MV-4-11 (cell line): ENCODE results near the gene PTPRT.

Experiments used
- DNase-seq: peaks from one replicate; lab custom pipeline; 2025; lab: John Stamatoyannopoulos, UW

The PTPRT gene

GRCh38 chr20:42974347-42974746, 215.4 kb downstream of the PTPRT start:
- no peak for DNase-seq

DNA sequence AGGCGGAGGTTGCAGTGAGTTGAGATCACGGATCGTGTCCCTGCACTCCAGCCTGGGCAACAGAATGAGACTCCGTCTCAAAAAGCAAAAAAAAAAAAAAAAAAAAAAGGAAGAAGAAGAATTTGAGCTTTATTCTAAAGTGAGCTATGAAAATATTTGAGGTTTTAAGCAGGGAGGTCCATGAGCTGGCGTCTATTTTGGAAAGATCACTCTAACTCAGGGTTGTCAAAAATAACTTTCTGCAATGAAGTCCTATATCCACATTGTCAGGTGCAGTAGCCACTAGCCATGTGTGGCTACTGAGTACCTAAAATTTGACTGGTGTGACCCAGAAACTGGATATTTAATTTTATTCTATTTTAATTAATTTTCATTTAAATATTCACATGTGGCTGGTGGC, 217.1 kb downstream of the PTPRT start:
- no peak for DNase-seq

DNA sequence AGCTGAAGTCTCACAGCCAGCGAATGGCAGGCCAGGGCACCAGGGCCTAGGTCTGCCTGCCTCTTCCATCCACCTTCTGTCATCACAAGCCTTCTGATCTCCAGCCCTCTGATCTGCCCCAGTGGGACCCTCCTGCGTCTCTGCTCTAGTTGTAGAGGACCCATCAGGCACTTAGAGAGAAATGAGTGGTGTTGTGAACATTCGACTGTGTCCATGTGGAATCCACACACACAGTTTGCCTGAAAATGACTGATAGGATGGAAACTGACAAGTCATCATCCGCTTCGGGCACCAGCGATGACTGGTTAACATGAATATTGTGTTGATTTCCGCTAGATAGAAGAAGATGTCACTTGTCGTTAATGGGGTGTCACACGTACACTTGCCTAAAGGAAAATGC, 221.0 kb downstream of the PTPRT start:
- DNase-seq: no peak

GRCh38 chr20:42963796-42964195, 225.9 kb downstream of the PTPRT start:
- no peak for DNase-seq

- DNase-seq: no peak
Observed at GRCh38 chr20:42961771-42962170, 227.9 kb downstream of the PTPRT start.

DNA sequence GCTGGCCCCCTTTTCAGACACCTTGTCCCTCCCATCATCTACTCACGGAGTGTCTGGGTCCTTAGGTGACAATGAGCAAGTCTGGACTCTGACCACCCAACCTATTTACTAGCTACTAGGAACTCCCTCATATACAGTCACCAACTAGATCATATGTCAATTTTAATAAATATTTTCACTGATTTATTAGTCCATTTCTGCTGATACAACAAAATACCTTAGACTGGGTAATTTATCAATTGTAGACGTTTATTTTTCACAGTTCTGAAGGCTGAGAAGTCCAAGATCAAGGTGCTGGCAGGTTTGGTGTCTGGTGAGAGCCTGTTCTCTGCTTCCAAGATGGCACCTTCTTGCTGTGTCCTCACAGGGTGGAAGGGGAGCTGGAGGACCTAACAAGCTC, 229.7 kb downstream of the PTPRT start:
- no peak for DNase-seq

DNA sequence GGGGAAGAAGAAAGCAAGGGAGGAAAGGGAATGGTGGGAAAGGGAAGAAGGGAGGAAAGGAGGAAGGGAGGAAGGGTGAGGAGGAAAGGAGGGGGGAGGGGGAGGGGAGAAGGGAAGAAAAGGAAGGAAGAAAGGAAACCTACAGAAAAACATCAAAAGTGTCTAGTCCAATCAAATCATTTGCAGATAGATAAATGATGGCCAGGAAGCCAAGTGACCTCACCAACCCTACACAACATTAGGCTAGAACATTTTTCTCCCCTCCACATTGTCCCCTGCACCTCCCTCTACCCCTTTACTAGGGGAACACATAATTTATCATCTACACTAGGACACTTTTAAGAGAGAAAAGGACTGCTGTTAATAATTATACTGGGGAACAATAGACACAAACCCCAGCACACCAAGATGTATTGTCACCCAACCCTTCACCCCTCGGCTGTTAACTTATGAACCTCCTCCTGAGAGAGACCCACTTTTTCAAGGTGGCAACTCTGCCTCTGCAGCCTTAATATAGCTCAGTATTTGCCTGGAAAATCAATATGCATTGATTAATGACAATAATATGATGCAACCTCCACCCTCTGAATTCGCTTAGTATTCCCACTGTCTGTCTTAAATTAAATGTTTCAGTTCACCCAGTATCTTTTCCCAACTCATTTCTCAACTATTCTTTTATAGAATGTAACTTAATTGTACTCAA, 231.2 kb downstream of the PTPRT start:
- no peak for DNase-seq

GRCh38 chr20:42957704-42958095, 232.0 kb downstream of the PTPRT start:
- DNase-seq: no peak

DNA sequence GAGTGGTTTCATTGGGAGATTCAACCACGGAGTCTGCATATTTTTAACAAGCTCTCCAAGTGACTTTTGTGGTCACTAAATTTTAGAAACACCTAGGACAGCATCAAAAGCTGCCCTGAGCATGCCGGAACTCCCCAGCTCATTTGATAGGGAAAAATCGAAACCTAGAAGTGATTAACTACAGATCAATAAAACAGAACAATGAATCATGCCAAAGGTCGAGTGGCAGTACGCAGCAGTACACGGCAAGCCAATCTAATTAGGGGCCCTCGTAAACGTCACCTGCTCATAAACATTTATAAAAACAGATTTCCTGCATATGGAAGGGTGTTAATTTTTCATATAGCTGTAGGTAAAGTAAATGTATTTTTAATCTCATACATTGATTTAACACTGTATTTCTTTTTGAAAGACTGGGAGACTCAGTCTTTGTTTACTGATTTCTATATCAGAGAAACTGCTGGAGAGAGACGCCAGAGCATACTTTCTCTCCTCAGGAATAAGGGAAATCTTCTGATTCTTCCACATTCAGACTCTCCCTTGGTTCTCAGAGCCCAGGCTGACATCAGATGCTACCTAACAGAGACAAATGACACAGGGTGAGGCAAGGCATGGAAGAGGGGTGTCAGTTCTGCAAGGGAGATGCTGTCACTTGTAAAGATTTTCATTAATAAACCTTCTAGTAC, 232.5 kb downstream of the PTPRT start:
- DNase-seq: no peak

DNA sequence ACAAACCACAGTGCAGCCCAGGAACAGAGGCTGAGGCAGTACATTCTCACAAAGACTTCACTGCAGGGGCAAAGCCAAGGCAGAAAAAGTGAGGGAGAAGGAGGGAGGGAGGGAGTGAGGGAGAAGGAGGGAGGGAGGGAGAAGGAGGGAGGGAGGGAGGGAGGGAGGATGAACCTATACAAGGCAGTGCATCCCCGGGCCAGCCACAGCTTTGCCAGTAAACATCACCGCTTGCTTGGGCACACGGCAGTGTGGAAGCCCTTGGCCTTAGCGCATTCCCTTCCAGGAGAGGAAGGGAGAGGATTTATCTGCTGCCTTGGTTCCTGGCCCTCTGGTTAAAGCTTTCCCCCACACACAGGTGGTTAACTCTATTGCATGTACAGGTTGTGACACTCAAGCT, 234.0 kb downstream of the PTPRT start:
- DNase-seq: no peak

DNA sequence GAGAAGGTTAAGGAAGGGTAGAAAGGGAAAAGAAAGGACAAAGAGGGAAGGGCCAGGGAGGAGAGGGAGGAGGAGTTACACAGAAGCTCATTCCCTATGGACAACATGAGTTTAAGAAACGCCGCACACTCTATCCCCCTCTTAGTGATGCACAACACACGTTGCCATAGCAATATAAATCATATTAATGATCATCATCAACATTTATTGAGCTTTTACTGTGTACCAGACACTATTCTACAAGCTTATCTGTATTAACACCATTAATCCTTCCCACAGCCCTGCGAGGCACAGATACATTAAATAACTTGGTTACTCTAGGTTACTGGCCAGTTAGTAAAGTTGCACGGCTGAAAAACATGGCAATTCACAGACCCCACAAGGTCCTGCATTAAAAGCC, 234.8 kb downstream of the PTPRT start:
- no peak for DNase-seq

GRCh38 chr20:42949950-42950349, 239.8 kb downstream of the PTPRT start:
- no peak for DNase-seq

GRCh38 chr20:42945234-42945994, 244.3 kb downstream of the PTPRT start:
- no peak for DNase-seq

DNA sequence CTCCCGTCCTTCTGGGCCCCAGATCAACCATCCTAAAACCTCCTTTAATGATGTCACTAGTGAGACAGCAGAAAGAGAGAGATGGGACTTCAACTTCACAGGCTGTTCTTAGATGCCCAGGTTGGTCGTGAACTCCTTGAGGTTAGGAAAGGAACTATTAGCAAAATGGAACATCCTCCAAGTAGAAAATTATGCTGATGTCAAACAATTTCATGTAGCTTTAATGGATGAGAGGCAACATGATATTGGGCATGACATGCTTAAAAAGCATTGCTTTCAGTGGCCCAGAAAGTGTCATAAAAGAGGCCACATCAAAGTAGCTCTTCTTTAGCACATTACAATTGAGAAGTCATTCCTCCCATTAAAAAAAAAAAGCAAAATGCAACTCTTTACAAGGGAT, 248.1 kb downstream of the PTPRT start:
- no peak for DNase-seq

- no peak for DNase-seq
Observed at GRCh38 chr20:42938441-42939205, 251.1 kb downstream of the PTPRT start.

- no peak for DNase-seq
Observed at GRCh38 chr20:42936482-42936881, 253.2 kb downstream of the PTPRT start.

GRCh38 chr20:42924215-42924614, 265.5 kb downstream of the PTPRT start:
- DNase-seq: no peak

DNA sequence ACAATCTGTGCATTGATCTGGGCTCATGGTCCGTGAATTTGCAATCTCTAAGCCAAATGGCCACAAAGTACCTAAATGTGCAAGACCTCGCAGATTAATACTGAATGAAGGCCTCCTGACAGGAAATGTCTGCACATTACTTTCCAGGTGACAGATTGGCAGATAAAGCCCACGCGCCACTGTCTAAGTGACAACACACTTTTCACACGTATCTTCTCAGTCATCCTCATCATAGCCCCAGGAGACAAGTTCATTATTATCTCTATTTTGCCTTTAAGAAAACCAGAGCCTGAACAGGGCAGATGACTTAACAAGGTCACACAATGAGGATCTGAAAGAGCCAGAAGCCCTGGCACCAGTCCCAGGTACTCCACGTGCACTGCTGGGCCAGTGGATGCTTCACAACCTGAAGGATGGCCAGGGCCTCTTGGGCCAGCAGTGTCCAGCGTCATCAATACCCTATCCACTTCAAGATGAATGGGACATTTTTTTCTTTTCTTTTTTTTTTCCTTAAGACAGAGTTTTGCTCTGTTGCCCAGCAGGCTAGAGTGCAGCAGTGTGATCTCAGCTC, 266.3 kb downstream of the PTPRT start:
- no peak for DNase-seq

DNA sequence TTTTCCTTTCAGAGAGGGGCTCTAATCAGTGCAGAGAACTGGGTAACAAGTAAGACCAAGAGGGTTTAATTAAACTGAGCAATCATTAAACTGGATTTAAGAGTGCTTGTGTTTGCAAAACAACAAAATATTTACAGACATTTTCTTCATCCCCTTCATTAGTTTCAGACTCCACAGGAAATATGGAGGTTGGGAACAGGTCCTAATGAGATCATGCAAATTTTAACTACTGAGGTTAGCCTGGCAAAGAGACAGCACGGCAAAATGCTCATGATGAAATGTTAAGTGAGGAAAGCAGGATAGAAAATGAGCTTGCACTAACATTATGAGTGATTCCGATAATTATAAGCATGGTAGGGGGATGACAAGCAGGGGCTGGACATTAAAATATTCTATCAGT, 268.9 kb downstream of the PTPRT start:
- no peak for DNase-seq

DNA sequence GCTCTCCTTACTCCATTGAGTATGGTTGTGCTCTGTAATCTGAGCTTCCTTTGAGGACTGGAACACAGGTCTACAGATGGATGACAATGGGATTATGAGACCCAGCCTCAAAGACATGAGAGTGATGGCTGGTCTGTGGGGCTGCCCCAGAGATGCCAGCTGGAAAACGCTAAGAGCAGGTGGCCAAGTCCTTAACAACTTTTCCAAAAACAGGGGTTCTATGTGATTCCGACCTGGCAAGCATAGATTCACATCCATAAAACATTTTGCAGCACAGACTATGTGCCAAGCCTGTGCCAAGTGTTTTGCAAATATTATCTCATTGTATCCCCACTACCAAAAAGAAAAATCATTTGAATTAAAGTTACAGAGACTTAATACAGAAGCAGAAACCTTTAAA, 270.4 kb downstream of the PTPRT start:
- no peak for DNase-seq

- no peak for DNase-seq
Observed at GRCh38 chr20:42915081-42915480, 274.6 kb downstream of the PTPRT start.

GRCh38 chr20:42914302-42914701, 275.4 kb downstream of the PTPRT start:
- no peak for DNase-seq
